Activated CD8-positive, alpha-beta memory T cell treated with anti-CD3 and anti-CD28 coated beads, Interleukin-2, amount 50 U/mL, for 4 hours (primary cell): ENCODE results near the gene SLC1A5.
"Not testable (repeated sequence)": the region's sequence is repeated elsewhere in the genome, so short reads cannot be mapped to it uniquely, and the experiment has no call there.

ENCODE experiments used
- DNase-seq: peaks from one replicate; pipeline ENCODE4 v3.0.0-alpha.2; 2020

The SLC1A5 gene

DNA sequence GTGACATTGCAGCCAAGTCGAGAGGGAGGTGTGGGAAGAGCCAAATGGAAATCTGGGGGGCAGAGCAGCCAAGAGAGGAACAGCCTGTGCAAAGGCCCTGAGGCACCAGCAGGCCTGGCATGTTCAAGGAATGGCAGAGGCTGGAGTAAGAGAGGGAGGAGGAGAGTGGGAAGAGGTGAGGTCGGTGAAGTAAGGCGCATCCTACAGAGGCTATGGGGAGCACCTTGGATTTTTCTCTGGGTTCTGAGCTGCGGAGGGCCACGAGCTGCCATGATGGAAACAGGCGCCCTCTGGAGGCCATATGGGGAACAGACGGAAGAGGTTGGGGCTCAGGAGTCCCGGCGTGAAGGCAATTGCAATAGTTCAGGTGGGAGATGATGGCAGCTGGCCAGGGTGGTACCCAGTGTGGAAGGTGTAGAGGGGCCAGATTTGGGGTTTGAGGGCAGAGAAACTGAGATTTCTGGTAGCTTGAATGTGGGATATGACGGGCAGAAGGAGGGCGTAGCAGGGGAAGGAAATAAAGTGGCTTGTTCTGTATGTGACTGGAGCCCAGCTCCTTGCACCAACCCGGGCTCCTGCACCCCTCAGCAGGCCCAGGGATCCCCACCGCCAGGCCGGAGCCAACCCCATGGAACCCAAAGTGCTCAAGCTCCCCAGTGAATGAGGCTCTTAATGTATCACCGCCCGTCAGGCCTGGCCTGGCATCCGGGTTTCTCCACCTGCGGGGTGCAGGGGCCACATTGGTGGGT lies 21.7 kb downstream of the SLC1A5 start:
- DNase-seq = peak; percentile 63

DNA sequence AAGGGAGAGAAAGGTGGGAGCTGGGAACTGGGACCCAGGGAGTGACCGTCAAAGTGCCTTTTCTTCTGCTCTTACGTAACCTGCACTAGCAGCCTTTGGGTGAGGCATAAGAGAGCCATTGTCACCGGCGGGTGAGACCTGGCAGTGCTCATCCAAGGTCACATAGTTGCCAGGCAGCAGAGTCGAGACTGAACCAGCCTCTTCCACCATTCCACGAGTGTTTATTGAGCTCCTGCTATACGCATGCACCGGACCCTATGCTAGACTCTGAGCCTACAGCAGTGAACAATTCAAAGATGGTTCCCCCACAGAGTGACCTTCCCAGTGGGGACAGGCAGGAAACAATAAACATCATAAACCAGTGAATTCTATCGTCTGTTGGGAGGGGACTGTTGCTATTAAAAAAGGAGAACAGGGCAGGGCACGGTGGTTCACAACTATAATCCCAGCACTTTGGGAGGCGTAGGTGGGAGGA lies 23.5 kb downstream of the SLC1A5 start:
- DNase-seq = no peak

DNA sequence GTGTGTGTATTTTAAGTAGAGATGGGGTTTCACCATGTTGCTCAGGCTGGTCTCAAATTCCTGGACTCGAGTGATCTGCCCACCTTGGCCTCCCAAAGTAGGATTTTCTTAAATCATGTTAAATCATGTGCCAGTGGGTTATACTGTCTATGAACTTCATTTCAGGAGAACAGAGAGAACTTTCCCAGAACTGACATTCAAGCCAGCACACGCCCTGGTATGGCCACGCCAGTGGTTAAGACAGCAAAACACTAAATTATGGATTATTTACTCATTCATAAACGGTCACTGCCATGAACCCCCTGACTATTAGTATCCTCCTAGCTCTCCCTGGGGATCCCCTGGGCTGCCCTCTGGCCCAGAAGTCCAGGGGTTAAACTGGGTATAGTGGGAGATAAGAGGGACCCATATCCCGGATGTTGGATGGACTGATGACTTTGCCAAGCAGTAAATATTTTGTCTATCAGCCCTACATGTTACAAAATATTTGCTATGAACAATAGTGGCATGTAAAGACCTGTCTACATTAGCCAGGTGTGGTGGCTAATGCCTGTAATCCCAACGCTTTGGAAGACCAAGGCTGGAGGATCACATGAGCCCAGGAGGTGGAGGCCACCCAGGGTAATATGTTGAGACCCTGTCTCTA lies 26.0 kb downstream of the SLC1A5 start:
- DNase-seq = no peak

DNA sequence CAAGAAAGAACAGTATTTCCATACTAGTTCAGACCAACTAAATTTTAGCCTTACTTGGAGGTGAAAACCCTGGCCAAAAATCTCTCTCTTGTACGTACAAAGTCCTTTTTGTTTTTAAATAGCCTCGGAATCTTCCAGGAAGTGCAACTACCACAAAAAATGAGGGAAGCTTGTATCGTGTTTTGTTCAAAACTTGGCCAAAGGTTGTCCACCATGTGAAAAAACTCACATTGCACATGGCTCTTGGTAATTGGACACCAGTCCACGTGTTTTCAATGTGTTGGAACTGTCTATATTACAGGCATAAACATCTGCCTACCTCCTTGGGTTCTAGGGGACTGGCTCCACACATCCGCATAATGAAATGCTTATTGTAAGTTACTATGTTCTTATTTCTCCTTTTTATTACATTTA lies 27.0 kb downstream of the SLC1A5 start:
- no peak for DNase-seq

DNA sequence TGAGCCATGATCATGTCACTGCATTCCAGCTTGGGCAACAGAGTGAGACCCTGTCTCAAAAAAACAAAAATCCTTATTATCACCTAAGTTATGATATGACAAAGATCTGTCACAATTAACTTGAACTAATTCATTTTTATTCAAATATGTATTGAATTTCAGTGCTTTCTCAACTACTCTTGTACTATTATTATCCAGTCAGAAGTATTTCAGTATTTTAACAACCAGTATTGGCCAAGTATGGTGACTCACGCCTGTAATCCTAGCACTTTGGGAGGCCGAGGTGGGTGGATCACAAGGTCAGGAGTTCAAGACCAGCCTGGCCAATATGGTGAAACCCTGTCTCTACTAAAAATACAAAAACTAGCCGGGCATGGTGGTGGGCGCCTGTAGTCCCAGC lies 27.5 kb downstream of the SLC1A5 start:
- DNase-seq = not testable (repeated sequence)

DNA sequence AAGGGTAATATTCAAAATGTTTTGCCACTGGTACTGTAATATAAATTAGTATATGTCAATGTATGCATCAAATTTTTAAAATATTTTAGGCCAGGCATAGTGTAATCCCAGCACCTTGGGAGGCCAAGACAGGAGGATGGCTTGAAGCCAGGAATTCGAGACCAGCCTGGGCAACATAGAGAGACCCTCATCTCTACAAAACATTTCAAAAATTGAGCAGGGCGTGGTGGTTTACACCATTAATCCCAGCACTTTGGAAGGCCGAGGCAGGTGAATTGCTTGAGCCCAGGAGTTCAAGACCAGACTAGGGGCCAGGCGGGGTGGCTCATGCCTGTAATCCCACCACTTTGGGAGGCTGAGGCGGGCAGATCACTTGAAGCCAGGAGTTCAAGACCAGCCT lies 28.0 kb downstream of the SLC1A5 start:
- DNase-seq = no peak

DNA sequence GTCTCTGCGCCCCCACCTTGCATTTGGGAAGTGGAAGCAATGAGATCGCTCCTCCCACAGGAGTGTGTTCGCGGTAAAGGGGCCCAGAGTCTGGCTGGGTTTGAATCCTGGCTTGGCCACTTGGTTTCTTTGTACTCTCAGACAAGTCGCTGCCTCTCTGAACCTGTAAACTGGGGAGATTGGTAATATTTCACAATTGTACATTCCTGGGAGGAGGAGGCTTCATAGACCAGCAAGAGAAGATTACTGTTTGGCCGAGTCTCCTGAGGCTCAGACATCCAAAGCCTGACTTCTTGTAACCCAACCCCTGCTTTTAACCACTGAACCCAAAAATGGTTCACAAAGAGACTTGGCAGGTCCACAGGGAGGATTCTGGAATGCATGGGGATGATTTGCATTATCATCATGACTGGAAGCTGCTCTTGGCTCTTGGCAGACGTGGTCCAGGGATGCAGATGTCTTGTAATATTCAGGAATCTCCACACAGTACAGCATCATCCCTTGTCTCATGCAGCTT lies 28.5 kb downstream of the SLC1A5 start:
- no peak for DNase-seq

DNA sequence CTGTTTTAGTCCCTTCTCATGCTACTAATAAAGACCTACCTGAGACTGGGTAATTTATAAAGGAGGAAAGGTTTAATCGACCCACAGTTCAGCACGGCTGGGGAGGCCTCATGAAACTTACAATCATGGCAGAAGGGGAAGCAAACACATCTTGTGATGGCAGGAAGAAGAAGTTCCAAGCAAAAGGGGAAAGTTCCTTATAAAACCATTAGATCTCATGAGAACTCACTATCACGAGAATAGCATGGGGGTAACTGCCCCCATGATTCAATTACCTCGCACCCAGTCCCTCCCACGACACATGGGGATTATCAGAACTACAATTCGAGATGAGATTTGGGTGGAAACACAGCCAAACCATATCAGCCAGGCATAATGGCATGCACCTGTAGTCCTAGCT lies 29.2 kb downstream of the SLC1A5 start:
- no peak for DNase-seq

DNA sequence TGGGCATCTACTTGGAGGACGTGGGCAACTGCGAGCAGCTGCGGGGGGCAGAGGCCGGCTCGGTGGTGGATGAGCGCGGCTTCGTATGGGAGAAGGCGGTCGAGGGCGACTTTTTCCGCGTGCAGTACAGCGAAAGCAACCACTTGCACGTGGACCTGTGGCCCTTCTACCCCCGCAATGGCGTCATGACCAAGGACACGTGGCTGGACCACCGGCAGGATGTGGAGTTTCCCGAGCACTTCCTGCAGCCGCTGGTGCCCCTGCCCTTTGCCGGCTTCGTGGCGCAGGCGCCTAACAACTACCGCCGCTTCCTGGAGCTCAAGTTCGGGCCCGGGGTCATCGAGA lies 31.9 kb downstream of the SLC1A5 start:
- no peak for DNase-seq

DNA sequence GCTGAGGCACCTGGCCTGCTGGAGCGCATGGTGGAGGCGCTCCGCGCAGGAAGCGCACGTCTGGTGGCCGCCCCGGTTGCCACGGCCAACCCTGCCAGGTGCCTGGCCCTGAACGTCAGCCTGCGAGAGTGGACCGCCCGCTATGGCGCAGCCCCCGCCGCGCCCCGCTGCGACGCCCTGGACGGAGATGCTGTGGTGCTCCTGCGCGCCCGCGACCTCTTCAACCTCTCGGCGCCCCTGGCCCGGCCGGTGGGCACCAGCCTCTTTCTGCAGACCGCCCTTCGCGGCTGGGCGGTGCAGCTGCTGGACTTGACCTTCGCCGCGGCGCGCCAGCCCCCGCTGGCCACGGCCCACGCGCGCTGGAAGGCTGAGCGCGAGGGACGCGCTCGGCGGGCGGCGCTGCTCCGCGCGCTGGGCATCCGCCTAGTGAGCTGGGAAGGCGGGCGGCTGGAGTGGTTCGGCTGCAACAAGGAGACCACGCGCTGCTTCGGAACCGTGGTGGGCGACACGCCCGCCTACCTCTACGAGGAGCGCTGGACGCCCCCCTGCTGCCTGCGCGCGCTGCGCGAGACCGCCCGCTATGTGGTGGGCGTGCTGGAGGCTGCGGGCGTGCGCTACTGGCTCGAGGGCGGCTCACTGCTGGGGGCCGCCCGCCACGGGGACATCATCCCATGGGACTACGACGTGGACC lies 32.4 kb downstream of the SLC1A5 start:
- no peak for DNase-seq

DNA sequence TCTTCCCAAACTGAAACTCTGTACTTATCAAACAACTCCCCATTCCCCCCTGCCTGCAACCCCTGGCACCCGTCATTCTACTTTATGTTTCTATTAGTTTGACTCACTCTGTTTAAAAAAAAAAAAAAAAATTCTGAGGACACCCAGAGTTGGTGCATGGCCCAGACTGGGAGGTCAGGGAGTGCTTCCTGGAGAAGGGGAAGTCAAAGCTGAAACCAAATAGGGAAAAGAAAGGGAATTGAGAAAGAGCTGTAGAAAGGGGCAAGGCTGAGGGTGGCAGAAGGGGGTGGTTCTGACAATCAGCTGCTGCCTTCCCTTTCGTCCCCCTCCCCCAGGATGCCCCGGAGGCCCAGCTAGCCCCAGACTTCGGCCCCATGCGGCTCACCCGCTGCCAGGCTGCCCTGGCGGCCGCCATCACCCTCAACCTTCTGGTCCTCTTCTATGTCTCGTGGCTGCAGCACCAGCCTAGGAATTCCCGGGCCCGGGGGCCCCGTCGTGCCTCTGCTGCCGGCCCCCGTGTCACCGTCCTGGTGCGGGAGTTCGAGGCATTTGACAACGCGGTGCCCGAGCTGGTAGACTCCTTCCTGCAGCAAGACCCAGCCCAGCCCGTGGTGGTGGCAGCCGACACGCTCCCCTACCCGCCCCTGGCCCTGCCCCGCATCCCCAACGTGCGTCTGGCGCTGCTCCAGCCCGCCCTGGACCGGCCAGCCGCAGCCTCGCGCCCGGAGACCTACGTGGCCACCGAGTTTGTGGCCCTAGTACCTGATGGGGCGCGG lies 33.1 kb downstream of the SLC1A5 start:
- DNase-seq = no peak

DNA sequence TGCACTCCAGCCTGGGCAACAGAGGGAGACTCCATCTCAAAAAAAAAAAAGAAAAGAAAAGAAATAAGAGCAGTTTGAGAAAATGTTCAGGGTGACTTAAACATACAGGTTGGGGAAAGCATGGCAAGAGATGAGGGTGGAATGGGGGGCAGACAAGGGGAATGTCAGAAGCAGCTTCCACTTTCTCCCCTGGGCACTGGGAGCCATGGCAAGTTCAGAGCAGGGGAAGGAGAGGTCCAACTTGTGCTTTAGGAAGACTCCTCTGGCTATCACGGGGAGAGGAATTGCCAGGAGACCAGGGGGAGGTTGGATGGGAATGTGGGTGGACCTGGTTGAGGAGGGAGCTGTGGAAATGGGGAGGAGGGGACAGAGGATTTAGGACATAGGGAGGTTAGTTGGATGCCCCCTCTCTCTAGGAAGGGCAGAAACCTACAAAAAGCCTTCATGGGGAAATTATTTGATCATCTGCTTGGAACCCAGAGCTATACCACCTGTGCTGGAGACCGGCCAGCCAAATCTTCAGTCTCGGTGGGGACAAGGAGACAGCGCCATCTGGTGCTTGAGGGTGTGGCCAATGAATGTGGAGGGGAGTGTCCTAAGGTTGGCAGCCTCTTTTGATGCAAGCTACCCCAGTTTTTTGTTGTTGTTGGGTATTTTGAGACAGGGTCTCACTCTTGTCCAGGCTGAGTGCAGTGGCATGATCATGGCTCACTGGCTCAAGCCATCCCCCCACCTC lies 34.8 kb downstream of the SLC1A5 start:
- peak; percentile 66 for DNase-seq

DNA sequence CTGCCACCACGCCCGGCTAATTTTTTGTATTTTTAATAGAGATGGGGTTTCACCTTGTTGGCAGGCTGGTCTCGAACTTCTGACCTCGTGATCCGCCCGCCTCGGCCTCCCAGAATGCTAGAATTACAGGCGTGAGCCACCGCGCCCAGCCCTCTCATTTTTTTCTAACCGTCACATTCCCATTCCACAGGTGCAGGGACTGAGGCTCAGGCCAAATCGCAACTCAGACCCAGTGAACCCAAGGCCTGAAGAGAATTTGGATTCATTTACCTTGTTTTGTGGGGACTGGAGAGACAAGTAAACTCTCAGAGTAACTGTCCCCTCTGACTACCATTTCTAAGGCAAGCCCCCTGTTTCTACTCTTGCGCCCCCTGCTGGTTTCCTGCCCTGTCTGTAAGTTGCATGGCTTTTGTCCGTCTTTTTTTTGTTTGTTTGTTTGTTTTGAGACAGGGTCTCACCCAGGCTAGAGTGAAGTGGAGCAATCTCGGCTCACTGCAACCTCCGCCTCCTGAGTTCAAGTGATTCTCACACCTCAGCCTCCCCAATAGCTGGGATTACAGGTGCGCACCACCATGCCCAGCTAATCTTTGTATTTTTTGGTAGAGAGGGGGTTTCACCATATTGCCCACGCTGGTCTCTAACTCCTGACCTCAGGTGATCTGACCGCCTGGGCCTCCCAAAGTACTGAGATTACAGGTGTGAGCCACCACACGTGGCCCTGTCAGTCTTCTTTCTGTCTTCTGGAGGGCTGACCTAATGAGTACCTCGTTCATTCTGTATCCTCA lies 39.9 kb downstream of the SLC1A5 start:
- peak; percentile 80 for DNase-seq

DNA sequence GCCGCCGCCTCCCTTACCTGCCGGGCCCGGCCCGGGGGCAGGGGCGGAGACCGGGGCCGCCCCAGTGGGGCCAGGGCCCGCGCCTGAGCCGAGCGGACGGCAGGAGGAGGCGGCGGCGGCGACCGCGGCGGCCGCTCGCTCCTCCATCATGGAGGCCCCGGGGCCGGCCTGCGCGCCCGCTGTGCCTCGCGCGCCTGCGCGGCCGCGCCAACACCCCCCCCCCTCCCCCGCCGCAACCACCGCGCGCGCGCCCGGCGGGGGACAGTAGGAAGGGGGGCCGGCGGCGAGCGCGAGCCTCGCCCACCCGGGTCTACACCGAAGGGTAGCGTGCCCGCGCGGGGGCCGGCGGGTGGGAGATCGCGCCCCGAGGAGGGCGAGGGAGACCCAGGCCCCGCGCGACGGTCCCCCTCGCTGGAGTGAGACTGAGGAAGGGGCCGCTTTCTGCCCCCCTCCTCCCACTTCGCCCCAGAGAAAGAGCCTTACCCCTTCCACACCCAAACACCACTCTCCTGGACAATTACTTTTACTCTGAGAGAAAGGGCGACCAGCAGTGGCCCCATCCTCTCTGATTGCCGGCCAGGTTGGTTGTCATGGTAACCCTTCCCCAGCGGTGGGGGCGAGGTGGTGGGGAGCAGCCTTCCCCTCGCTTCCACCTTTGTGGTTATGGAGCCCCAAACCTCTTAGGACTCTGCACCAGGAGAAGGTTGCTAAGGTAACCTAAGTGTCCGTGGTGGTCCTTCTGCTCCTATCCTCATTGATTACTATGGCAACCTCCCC lies 41.9 kb downstream of the SLC1A5 start, which contains the start of gene STRN4:
TSS of gene STRN4 (minus strand) at position 170 of the 777 bp plus-strand sequence. CDS start at position 150, 20 bp downstream.
- peak; percentile 63 for DNase-seq

DNA sequence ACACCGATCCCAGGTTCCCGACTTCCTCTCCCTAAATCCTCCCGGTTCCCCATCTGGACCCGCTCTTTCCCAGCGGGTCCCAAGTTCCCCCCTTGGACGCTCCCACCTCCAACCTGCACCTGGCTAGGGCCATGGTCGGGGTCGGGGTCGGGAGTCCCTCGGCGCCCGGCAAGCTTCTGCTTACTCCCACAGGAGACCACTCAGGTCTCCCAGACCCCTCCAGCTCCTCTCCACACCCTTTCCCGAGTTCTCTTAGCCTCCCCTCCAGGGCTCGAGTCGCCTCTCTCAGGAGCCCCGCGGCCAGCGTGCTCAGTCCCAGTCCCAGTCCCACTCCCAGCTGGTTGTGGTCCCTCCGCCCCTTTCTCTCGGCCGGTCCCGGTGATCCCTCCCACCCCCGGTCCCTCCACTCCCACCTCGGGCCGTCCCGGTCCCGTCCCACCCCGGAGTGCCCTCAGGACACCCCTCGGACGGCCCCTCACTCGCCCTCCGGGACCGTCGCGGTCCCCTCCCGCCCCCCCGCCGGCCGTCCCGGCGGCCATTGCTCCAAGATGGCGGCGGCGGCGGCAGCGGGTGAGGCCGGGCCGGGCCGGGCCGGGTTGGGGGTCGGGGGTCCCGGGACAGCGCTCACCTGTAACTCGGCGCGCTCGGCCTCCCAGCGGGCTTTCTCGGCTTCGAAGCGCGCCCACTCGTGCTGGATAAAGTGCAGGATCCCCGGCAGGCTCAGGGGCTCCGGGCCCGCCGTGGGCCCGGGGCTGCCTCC lies 42.7 kb downstream of the SLC1A5 start, which contains the start of gene FKRP:
TSS of gene FKRP (plus strand) at position 537 of the 760 bp plus-strand sequence. CDS start 9,394 bp downstream, outside the sequence.
- DNase-seq = peak; percentile 46

DNA sequence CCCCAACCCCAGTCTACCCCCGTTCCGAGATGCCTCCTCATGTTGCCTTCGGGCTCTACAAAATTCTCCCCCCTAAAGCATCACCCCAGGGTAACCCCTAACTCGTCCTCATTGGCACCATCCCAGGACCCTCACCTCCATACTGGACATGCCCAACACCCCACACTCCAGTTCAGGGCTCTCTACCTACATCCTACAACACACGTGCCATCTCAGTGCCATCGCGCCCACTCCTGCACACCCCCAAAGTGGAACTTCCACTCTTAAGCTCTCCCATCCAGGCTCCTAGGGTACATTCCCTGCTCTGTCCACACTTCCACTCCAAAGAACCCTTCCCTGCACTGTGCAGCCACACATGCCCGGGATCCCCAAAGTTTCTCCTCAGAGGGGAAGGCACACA lies 43.4 kb downstream of the SLC1A5 start:
- no peak for DNase-seq

DNA sequence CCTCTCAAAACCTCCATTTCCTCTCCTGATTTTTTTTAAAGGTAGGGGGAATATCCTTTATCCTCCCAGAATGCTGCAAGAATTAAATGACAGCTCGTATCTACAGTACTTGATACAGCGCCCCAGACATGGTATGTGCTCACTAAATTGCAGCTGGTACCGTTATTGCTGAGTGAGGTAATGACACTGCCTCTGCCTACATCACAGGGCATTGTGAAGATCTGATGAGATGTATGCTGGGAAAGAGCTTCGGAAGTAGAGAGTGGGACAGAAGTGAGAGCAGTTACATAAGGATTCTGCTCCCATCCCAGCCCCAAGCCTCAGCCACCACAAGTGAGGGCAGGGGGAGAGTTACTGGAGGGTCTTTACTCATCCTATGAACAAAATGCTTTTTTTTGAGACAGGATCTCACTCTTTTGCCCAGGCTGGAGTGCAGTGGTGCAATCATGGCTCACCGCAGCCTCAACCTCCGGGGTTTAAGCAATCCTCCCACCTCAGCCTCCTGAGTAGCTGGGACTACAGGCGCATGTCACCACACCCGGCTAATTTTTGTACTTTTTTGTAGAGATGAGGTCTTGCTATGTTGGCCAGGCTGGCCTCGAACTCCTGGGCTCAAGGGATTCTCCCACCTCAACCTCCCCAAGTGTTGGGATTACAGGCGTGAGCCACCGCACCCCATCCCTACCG lies 44.2 kb downstream of the SLC1A5 start:
- DNase-seq = no peak

DNA sequence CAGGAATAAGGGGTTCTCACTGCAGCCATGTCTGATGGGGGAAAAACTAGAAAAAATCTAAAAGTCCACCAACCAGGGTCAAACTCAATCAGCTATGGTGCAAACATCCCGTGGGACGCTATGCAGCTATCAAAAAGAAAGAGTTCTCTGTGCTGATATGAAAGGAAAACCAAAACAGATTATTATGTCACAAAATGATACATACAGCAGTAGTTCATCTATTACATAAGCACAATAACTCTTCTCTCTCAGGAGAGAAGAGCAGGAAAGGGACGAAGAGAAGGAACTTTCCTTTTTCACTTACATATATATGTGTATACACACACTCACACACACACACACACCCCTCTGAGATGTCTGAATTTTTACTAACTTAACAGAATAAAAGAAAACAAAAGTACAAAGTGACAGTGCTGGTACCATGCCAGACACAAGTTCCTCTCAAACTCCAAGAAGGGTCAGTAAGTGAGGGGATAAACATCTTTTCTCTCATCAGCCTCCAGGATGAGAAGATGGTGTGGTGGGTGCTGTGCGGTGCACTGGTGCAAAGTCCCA lies 45.4 kb downstream of the SLC1A5 start:
- no peak for DNase-seq

DNA sequence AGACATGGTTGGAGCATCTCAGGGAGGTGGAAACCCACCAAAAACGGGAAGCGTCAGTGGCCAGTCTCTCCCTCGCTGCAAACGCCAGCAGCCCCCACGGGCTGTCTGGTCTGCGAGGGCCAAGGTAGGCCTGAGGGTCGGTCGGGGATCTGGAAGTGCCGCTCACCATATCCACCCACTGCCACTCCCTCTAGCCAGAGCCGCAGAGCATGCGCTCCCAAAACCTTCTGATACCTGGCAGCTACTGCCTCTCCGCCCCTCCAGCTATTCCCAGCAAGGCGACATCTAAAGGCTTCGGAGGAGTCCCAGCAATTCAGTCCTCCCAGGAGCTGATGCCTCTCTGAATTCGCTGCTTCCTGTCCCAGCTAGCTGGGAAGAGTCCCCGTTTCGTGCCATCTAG lies 46.9 kb downstream of the SLC1A5 start:
- no peak for DNase-seq
